Testis (tissue), 2 donors: ENCODE measurements around the gene PRR7.

ENCODE experiments used
- POLR2A ChIP-seq: fragments of 450-650 bp; IDR thresholded peaks from one replicate; pipeline ENCODE4 v1.6.1; 2017; ENCODE audit warnings: antibody characterized with exemption, mild to moderate bottlenecking, moderate library complexity
- TF ChIP-seq, protein P1 (sequence below), 3 experiments: fragments of 450-650 bp in 2 of 3; fragments of 200-600 bp in 1 of 3; sonication (generic) in 1 of 3; IDR thresholded peaks; one replicate each; pipeline ENCODE4 v1.5.1; 2016 to 2019; ENCODE audit warnings: antibody characterized with exemption in 3 of 3, mild to moderate bottlenecking in 2 of 3, moderate library complexity in 1 of 3

DNA sequence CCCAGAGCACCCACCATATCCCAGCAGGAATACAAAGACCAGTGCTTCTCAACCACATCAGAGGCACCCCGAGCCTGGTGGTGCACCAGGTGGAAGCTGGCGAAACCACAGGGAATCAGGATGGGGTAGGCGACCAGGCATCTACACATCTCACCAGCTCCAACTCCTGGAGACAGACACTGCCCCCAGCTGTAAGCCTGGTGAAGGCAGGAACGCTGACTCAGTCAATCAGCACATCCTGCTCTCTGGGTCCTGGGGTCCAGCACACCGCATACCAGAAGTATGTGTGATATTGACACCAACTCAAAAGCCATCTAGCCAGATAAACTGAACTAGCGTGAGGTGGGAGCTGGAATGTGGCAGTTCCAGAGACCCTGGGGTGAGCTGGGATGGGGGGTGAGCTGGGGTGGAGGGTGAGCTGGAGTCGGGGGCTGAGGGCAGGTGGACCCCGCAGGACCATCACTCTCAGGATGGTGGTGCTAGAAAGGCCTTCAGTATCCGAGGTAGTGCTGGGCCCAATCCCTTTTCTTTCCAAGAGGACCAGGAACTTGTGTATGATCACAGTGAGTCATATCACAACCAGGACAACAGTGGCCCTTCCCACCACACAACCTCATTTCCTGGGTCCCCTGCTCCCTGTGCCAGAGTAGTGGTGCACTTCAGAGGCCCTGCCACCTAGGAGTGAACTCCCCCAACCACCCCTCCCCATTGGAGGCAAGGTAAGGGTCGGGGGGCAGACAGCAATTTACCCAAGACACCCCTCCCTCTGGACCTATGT, 24.3 kb downstream of the PRR7 start:
- TF ChIP-seq POLR2A, result no peak
- TF ChIP-seq, protein P1, sequence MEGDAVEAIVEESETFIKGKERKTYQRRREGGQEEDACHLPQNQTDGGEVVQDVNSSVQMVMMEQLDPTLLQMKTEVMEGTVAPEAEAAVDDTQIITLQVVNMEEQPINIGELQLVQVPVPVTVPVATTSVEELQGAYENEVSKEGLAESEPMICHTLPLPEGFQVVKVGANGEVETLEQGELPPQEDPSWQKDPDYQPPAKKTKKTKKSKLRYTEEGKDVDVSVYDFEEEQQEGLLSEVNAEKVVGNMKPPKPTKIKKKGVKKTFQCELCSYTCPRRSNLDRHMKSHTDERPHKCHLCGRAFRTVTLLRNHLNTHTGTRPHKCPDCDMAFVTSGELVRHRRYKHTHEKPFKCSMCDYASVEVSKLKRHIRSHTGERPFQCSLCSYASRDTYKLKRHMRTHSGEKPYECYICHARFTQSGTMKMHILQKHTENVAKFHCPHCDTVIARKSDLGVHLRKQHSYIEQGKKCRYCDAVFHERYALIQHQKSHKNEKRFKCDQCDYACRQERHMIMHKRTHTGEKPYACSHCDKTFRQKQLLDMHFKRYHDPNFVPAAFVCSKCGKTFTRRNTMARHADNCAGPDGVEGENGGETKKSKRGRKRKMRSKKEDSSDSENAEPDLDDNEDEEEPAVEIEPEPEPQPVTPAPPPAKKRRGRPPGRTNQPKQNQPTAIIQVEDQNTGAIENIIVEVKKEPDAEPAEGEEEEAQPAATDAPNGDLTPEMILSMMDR (IDR thresholded peaks at IDR 0.05), result no peak
